ENCODE measurements around the gene RAD51B. TPM values are rescaled to one million over a fixed set of nuclear protein-coding genes. Genes with fewer than 3 reads are reported as not detected.

Gene RAD51B
- polyA plus RNA-seq, 1 donor (not counting 4 experiments of a cell fraction or from before 2014, with no cell fraction given), result 13.3 TPM

GRCh38 chr14:68140076-68140741 is 320.6 kb downstream of the RAD51B start:
- H3K79me2 ChIP-seq (ENCODE audit: control insufficient read depth, insufficient read depth, low read length), result no peaks in the 10 kb centered on the region
- peak overlapping the region; percentile 76 for H3K4me2 ChIP-seq (ENCODE audit: control insufficient read depth, extremely low read depth, insufficient read depth, low read depth, low read length)
- H4K20me1 ChIP-seq (ENCODE audit: control insufficient read depth, extremely low read depth, insufficient read depth, low read length), result no peaks in the 10 kb centered on the region
- FAIRE-seq (peak; percentile 97), DNase-seq (ENCODE audit: low read depth, low spot score) (peak; percentile 90)
- no peak overlapping the region for H2AFZ ChIP-seq (ENCODE audit: control insufficient read depth, low read length)
- peaks cover 95% of the 10 kb centered on the region for H3K4me1 ChIP-seq (ENCODE audit: control insufficient read depth, extremely low read depth, insufficient read depth, low read length)
- no peaks in the 10 kb centered on the region for H3K36me3 ChIP-seq (ENCODE audit: control insufficient read depth in 2 of 2, extremely low read depth in 1 of 2, insufficient read depth in 2 of 2, low read length in 2 of 2)
- no peaks in the 10 kb centered on the region for H3K9me1 ChIP-seq (ENCODE audit: control insufficient read depth, extremely low read depth, insufficient read depth, low read length)
- no peaks in the 10 kb centered on the region for H3K27me3 ChIP-seq (ENCODE audit: control insufficient read depth, extremely low read depth, insufficient read depth, low read length)
- H3K4me3 ChIP-seq (ENCODE audit: control insufficient read depth in 2 of 3, extremely low read depth in 1 of 3, insufficient read depth in 2 of 3, low read depth in 1 of 3, low read length in 3 of 3), result peak overlapping the region in 2 of 3 experiments; percentile 11 to 15
- peak overlapping the region; percentile 87 for H3K27ac ChIP-seq (ENCODE audit: control insufficient read depth, insufficient read depth, low read length)
- H3K9ac ChIP-seq (ENCODE audit: control insufficient read depth, extremely low read depth, insufficient read depth, low read length), result peak overlapping the region; percentile 76
- dilution Hi-C loops (cut with MboI; ENCODE audit: extremely low pct_ligation_motif_present, low sequenced_read_pairs), result no loop called here
- H3K9me3 ChIP-seq (ENCODE audit: control insufficient read depth, low read depth, low read length), result no peaks in the 10 kb centered on the region
- TF ChIP-seq EZH2 (IDR thresholded peaks at IDR 0.05; ENCODE audit: low read length) (no peak), CTCF (optimal IDR thresholded peaks at IDR 0.05 in 1 of 3, IDR thresholded peaks at IDR 0.05 in 1 of 3, conservative IDR thresholded peaks at IDR 0.05 in 1 of 3; ENCODE audit: extremely low read depth in 1 of 3, insufficient read depth in 2 of 3, low read length in 3 of 3) (no peak)

- dilution Hi-C loops (cut with MboI; ENCODE audit: extremely low pct_ligation_motif_present, low sequenced_read_pairs), result no loop called here
- peak overlapping the region; percentile 87 for H3K27ac ChIP-seq (ENCODE audit: control insufficient read depth, insufficient read depth, low read length)
- H2AFZ ChIP-seq (ENCODE audit: control insufficient read depth, low read length), result no peak overlapping the region
- H3K27me3 ChIP-seq (ENCODE audit: control insufficient read depth, extremely low read depth, insufficient read depth, low read length), result no peaks in the 10 kb centered on the region
- no peaks in the 10 kb centered on the region for H3K9me1 ChIP-seq (ENCODE audit: control insufficient read depth, extremely low read depth, insufficient read depth, low read length)
- H3K4me3 ChIP-seq (ENCODE audit: control insufficient read depth in 2 of 3, extremely low read depth in 1 of 3, insufficient read depth in 2 of 3, low read depth in 1 of 3, low read length in 3 of 3), result peak overlapping the region in 2 of 3 experiments; percentile 11 to 15
- no peaks in the 10 kb centered on the region for H3K9me3 ChIP-seq (ENCODE audit: control insufficient read depth, low read depth, low read length)
- H3K4me2 ChIP-seq (ENCODE audit: control insufficient read depth, extremely low read depth, insufficient read depth, low read depth, low read length), result peak overlapping the region; percentile 76
- H3K4me1 ChIP-seq (ENCODE audit: control insufficient read depth, extremely low read depth, insufficient read depth, low read length), result peaks cover 95% of the 10 kb centered on the region
- no peaks in the 10 kb centered on the region for H3K79me2 ChIP-seq (ENCODE audit: control insufficient read depth, insufficient read depth, low read length)
- FAIRE-seq, result peak; percentile 5
- no peaks in the 10 kb centered on the region for H3K36me3 ChIP-seq (ENCODE audit: control insufficient read depth in 2 of 2, extremely low read depth in 1 of 2, insufficient read depth in 2 of 2, low read length in 2 of 2)
- no peak for DNase-seq (ENCODE audit: low read depth, low spot score)
- no peaks in the 10 kb centered on the region for H4K20me1 ChIP-seq (ENCODE audit: control insufficient read depth, extremely low read depth, insufficient read depth, low read length)
- peak overlapping the region; percentile 76 for H3K9ac ChIP-seq (ENCODE audit: control insufficient read depth, extremely low read depth, insufficient read depth, low read length)
- TF ChIP-seq EZH2 (IDR thresholded peaks at IDR 0.05; ENCODE audit: low read length) (no peak), CTCF (optimal IDR thresholded peaks at IDR 0.05 in 1 of 3, IDR thresholded peaks at IDR 0.05 in 1 of 3, conservative IDR thresholded peaks at IDR 0.05 in 1 of 3; ENCODE audit: extremely low read depth in 1 of 3, insufficient read depth in 2 of 3, low read length in 3 of 3) (no peak)
Observed at GRCh38 chr14:68140806-68141205, 321.2 kb downstream of the RAD51B start.

Data from keratinocyte (primary cell).